Measurements from ENCODE around the gene IL16.

Gene IL16

DNA sequence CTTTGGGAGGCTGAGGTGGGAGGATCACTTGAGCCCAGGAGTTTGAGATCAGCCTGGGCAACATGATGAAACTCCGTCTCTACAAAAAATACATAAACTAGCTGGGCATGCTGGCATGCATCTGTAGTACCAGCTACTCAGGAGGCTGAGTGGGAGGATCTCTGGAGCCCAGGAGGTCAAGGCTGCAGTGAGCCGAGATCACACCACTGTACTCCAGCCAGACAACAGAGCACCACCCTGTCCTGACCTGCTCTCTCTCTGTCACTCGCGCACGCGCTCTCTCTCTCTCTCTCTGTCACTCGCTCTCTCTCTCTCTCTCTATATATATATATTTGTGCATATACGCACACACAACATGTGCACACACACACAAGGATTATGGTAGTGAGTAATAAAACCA is 61.8 kb downstream of the IL16 start:
- no peak for DNase-seq

DNA sequence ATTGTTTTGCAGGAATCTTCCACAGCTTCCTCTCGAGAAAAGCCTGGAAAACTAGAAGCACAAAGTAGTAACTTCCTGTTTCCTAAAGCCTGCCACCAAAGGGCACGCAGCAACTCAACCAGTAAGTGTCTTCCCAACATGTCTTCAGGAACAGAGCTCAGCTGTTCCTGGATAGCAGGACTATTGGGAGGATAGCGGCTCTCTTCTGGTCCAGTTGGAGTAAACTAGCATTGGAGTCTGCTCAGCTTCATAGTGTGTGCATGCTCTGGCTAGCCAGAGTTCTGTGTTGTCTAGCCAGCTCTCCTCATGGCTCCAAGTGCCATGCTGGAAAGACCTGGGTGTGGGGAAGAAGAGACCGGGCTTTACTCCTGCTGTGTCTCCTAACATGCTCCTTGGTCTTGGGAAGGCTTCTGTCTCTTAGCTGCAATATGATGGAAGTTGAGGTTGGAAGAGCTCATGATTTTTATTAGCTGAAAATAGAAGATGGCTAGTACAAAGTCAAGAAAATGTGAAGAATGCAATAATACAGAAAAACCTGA is 63.1 kb downstream of the IL16 start:
- DNase-seq = no peak

DNA sequence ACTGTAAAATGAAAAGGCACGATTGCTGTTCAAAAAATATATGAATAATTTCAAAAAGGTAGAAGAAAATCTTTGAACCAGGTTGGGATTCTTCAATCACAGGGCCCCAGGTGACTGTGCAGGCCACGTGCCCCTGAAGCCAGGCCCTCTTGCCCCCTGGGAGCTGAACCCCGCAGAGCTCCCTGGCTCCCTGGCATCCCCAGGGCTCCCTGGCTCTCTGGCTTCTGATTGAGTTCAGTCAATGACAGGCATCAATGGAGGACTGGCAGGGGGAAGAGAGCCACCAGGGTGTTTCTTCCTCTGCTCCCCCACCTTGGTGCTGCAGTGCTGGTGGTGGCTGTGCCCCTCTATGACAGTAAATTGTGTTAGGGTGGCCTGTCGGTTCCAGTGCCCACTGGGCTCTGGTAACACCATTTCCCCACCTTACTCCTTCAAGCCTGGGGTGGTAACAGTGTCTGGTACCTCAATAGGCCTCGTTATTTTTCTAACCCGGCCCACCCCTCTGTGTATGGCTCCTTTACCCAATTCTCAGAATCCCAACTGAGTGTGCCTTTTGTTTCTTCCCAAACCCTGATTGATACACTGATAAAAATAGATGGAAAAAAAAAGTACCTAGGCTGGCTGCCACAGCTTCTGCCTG is 64.6 kb downstream of the IL16 start:
- DNase-seq = no peak

DNA sequence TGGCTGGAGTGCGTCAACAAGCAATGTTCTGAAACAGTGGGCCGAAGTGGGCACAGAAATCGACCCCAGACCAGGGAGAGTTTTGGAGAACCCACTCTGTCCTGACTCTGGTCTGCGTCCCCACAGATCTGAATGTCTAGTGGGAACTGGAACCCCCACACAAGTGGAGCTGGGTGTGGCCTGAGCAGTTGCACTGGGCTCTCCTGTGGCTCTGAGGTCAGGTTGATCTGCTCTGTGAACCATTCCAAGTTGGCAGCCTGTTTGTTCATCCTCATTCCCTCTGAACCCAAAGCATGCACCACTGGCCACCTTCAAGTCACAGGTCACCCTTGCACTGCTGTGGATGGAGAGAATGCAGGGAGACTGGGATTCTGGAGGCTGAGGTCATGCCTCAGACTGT is 66.8 kb downstream of the IL16 start:
- DNase-seq = no peak

DNA sequence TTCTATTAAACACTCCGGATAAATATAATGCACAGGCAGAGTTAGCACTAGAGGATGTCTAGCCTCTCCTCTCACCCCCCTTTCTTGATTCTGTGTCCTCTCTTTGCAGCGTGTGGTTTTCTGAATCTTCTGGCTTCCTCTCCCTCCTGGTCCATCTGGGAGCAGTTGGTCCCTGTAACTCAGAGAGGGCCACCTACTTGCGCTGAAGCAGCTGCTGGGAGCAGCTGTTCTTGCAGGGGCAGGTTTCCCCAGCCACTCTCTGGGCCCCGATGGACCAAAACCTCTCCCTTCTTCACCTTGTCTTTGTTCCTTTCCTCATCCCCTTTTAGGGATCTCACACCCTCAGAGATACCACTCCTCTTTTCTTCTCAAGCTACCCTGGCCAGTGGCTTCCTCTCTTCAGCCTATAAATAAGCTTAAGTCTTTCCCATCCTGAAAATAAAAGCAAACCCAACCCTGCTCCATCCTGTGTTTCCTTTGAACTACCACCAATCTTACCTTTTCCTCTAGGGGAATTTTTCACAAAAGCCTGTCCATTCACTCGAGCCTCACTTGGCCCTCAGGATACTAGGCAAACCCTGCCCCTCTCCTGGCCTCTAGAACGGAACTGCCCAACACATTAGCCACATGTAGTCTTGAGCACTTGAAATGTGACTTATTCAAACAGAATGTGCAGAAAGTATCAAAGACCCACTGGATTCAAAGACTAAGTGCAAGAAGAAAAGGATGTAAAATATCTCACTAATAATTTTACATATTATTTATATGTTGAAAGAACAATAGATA is 67.6 kb downstream of the IL16 start:
- DNase-seq = no peak

DNA sequence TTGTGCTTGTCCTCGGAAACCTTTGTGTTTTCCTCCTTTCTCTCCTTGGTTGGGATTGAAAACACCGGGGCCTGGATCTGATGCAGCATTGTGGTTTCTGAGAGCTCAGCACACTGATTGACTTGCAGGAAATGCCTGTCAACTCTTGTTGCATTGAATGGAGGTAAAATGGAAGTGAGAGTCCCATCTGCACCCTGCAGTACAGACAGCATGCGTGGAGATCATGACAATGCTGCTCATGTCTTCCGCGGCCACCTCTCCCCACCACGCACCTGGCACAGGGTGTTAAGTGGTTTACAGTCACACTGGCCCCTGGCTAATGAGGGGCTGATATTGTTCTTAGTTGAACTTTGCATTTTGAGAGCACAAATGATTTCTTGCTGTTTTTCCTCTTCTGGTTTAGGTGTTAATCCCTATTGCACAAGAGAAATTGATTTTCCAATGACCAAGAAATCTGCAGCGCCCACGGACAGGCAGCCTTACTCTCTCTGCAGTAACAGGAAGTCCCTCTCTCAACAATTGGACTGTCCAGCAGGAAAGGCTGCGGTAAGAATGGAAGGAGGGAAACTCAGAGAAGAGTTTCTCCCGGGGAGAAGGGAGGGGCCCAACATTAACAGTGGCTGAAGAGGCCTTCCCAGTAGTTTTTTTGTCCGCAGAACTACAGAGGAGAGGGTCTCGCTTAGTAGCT is 68.7 kb downstream of the IL16 start:
- DNase-seq = peak; percentile 36

DNA sequence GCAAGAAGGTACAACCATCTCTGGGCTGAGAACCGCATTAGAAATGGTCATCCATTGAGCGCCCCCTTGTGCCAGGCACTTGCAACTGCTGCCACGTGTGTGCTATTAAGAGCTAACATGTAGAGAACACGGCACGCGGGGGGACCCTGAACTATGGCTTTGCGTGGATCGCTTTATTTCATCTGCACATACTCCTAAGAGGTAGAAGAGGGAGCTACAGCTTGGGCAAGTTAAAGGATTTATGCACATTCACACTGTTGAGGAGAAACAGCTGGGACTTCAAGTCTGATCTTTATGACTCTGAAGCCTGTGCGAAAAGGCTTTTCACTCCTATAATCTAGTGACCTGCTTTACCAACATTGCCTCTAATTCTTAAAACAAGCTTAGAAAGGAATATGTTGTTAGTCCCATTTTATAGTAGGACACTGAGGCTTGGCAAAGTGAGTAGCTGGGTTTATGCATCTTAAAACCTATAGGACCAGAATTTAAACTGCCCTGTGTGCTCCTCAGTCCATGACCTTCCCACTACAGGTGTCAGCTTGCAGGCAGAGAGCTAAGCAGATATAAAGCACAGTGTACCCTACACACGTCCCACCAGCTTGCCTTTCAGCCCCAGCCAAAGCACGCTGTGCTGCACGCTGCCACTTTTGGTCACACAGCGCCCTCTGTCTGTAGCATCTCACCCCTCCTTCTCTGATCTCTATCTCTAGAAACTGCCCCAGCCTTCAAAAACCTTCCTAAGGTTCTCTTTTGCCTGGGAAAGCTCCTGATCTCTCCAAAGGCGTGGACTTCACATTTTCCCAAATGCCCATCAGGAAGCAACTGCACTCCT is 69.5 kb downstream of the IL16 start:
- peak; percentile 70 for DNase-seq

DNA sequence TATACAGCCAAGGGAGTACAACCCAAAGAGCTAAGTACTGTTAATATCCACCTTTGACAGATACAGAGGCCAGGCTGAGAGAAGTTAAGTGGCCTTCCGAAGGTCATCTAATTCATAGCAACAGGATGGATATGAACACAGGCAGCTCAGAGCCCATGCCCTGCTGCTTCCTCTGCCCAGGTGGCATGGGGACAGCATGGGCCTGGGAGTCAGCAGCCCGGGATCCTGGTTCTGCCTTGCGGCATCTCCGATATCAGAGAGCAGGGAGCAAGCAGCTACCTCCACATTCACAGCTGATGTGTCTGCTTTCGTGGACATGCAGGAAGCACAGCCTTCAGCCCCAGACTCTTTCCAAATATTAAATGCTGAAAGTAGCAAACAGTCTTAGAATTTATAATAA is 71.7 kb downstream of the IL16 start:
- DNase-seq = no peak

DNA sequence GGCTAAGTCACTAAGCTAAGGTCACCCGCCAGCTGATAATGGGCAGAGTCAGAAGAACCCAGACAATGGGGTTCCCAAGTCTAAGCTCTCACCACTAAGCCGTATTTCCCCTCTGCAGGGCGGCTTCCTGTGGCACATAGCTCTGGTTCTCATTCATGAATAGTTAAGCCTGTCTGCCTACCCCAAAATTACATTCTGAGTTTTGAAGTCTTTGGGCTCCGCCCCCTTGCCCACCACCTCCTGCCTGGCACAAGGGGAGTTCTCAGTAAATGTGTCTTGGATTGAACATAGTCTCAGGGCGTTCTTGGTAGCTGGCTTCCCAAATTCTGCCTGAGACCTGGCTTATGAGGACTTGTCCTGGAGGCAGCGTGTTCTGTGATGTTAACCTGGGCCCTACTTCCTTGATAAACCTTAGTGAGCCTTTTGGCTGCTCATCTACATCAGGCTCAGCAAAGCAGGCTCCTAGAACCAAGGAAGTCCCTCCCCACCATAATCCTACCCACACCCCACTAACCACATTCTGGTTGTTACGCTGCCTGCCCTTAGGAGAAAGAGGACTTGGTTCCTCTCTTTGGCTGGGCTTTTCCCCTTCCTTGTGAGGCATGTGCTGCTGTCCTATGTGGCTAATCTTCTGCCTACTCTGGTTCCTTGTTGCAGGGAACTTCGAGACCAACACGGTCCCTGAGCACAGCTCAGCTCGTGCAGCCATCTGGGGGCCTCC is 72.4 kb downstream of the IL16 start:
- no peak for DNase-seq

DNA sequence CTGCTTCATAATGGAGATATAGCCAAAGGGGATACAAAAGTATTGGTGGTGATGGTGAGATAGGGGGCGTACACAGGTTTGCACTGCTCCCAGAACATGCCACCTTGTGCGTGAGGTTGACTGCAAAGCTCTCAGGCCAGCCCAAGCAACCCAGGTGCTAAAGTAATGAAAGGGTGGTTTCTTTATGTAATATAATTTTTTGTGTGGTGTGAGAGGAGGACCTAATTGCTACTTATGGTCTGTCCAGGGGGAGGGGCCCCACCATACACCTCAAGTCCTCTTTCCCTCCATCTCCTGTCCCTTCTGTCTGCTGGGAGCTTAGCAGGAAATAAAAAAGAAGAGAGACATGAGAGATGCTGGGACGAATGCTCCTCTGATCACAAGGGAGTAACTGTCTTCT is 73.5 kb downstream of the IL16 start:
- DNase-seq = no peak

DNA sequence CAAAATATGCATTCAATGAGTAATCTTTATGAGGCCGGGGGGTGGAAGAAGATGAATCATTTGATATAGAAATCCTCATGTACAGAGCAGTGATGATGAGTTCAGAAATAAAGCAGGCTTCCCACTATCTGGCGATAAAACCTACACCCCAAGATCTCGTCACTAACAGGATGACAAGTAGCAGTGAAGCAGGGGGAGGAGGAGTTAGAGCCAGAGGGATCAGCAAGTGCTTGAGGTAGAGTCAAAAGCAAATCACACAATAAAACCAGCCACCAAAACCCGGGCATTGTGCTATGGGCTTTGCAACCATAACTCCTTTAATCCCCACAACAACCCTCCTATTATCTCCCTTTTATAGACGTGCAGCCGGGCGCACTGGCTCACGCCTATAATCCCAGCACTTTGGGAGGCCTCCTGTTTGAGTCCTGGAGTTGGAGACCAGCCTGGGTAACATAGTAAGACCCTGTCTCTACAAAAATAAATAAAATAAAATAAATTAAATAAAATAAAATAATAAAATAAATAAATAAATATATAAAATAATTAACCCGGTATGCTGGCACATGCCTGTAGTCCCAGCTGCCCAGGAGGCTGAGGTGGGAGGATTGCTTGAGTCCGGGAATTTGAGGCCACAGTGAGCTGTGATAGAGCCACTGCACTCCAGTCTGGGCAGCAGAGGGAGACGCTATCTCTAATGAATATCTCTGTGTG is 74.3 kb downstream of the IL16 start:
- no peak for DNase-seq

DNA sequence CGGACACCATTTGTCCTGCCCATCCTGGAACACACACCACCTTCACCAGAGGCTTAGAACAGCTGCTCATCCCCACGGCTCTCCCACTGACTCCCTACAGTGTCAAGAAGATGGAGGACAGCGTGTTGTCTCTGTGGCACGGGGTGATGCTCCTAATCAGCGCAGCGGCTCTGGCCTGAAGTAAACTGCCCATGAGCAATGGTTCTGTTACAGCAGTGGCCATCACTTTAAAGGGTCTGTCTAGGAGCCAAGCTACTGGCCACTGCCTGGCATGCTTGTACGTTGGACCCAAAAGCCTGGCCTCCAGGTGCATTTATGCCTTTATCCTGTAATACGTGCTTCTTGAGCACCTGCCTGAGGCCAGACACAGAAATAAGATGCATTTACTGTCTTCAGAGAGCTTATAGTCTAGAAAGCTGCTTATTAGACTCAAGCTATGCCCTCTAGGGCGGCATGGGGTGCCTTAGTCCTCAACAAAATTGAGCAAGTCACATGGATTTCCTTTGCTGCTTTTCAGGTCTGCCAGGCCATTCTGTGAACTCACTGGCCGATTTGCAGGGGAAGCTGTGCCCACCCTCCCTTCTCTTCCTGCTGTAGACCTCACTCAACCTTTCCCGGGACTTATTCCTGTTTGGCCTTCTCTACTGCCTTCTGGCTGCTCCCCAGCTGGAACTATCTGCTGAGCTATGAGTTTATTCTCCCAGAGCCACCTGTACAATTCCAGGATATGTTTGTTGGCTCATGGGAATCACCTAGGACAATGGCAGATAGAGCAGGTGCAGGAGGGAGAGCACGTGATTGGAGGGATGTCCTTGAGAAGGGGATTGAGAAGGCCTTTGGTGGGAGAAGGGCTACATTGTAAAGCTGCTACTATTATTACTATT is 75.3 kb downstream of the IL16 start:
- no peak for DNase-seq

DNA sequence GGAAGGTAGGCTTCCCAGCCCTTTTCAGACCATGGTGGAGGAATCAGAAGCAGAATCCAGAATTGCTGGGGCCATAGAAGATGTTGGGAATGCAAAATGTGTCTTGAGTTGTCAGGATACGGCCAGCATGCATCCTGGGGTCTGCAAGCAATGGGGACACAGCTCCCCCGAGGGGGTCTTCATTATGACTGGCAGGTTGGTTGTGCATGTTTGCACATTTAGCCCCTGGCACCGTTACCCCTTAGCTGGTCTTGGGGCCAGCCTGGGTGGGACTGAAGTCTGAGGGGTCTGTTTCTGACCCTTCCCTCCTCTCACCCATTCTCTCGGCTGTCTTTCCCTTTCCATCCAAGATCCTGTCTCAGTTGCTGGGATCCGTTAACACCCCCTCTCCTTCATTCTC is 76.5 kb downstream of the IL16 start:
- DNase-seq = no peak

DNA sequence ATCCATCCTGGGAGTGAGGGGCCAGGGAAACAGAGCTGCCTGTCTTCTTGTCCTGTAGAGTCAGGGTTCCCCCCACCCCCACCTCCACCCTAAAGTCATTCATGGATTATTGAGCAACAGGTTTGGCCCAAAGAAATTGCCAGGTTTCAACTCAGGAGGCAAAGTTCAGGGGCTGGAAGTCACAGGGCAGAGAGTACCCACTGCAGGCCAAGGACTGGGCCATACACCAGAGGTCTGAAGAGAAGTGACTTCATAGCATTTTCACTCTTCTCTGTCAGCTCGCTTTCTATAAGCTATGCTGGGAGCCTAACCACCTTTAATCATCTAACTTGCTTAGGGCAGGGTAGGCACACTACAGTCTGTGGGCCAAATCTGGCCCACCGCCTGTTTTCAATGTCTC is 77.2 kb downstream of the IL16 start:
- no peak for DNase-seq

DNA sequence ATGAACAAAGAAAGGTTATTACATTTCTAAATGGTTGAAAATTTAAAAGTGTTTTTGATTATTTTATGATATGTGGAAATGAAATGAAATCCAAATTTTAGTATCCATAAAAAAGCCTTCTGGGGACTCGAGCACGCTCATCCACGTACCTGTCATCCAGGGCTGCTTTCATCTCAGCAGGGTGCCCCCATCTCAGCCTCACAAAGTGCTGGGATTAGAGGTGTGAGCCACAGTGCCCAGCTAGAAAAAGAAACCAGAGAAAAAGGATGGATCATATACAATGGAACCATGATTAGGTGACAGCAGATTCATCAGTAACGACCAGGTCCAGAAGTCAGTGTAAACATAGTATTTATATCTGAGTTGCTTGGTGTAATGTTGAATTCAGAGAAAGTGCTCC is 77.6 kb downstream of the IL16 start:
- no peak for DNase-seq

DNA sequence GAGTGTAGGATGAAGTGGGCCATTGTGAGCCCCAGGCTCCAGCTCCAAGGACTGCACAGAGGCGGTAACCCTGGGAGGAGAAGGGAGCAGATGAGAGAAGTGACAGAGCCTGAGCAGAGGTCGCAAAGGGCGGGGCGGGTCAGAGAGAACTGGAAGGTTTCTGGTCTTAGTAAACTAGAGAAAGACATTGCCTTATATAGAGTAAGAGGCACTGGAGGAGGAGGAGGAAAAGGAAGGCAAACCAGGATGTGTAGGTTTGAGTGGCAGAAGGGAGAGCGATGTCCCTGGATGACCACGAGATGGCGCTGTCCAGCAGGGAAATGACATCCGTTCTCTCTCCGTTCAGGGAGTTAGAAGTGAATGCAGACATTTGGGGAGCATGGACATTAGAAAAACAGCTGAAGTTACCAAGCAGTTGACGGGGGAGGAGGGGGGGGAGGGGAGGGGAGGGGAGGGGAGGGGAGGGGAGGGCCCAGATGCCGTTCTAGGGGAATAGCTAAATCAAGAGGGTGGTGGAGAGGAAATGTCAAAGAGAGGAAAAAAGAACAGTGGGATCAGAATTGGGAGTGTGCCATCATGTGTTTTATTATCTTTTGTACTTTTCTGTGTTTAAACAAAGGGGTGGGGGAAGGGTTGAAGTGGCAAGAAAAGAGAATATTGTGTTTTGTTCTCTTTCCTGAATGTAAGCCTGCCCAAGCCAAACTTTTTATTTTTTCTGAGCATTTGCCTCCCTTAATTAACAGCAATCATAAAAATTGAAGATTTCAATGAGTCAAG is 78.4 kb downstream of the IL16 start:
- peak; percentile 88 for DNase-seq

DNA sequence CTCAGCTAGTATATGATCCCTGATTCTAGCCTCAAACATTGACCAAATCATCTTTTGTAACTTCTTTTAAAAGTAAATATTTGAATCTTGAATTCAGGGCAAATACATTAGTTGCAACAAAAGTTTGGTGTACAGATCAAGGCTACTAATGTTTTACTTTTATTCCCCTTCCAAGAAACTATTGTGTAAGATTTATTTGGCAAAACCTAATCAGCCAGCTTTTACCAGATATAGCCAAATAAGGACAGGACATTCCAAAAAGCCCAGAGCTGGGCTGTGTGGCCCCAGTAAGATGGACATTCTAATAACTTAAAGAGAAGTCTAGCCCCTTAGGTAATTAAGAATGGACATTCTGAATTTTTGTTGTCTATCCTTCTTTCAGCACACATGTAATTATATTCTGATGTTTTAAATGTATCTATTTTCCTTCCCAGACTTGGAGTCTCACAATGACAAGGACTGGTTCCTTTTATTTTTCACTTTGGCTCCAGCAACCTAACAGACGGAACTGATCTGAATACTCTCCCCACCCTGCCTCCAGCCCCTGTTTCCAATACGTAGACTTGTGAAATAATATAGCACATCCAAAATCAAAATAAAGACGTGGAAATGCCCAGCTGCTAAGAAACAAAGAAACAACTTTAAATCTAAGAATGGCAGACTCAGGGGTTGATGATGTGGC is 79.2 kb downstream of the IL16 start:
- no peak for DNase-seq

DNA sequence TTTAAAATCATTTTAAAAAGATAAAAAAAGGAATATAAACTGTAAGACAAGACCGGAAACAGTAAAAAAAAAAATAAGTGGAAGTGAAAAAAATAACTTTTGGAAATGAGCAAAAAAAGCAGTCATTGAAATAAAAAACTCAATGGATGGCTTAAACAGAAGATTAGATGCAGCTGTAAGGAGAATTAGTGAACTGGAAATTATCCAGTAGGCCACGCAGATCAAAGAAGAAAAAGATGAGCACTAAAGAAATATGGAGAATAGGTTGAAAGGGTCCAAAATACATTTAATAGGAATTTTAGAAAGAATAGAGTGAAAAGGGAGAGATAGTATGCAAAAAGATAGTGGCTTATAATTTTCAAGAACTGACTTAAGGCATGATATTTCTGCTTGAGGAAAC is 80.3 kb downstream of the IL16 start:
- DNase-seq = no peak

DNA sequence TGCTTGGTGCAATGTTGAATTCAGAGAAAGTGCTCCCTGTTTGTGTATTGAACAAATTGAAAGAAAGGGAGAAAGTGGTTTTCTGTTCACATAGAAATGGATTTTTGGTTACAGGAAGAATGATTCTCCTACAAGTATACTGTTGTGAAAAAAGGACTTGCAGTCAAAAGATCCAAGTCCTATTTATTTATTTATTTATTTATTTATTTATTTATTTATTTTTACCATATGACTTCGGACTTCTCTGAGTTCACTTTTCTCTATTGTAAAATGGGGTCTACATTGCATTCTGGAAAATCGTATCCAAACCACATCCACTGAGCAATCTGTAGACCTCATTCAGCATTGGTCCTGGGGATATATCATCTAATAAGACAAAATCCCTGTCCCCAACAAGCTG is 81.2 kb downstream of the IL16 start:
- DNase-seq = no peak

Measured in NCI-H510A treated with DMSO at 0.1 percent for 48 hours (cell line).